Liver (tissue), 9 donors: ENCODE data around the gene BCL2. TPM values are rescaled to one million over a fixed set of nuclear protein-coding genes. Genes with fewer than 3 reads are reported as not detected.

ENCODE experiments used
- DNase-seq: peaks from one replicate; pipeline ENCODE4 v3.0.0-alpha.2; 2017; ENCODE audit warnings: low spot score
- H3K27ac ChIP-seq, 2 donors: one replicate each; pipeline ENCODE4 v1.7.0; 2013; ENCODE audit warnings: inconsistent platforms in 2 of 2, low read length in 2 of 2, control low read depth in 1 of 2, low read depth in 1 of 2, mild to moderate bottlenecking in 1 of 2
- H3K27me3 ChIP-seq, 4 donors: one replicate each; pipeline versions ENCODE4 v1.6.1 to v1.7.0; 2013; ENCODE audit warnings: low read length in 3 of 4, inconsistent platforms in 1 of 4, mild to moderate bottlenecking in 1 of 4, moderate library complexity in 1 of 4; ENCODE audit not compliant: control insufficient read depth in 4 of 4, insufficient read depth in 4 of 4
- H3K36me3 ChIP-seq, 4 donors: one replicate each; pipeline versions ENCODE4 v1.6.1 to v1.7.0; 2013; ENCODE audit warnings: low read length in 3 of 4, mild to moderate bottlenecking in 3 of 4, low read depth in 1 of 4, moderate library complexity in 1 of 4; ENCODE audit not compliant: control insufficient read depth in 4 of 4, insufficient read depth in 3 of 4
- H3K4me1 ChIP-seq, 4 donors: one replicate each; pipeline versions ENCODE4 v1.6.1 to v1.7.0; 2013; ENCODE audit warnings: low read length in 3 of 4, mild to moderate bottlenecking in 3 of 4, moderate library complexity in 1 of 4; ENCODE audit not compliant: control insufficient read depth in 4 of 4, insufficient read depth in 4 of 4
- H3K4me3 ChIP-seq, 3 donors: one replicate each; pipeline versions ENCODE4 v1.6.1 to v1.7.0; 2013; ENCODE audit warnings: low read length in 3 of 3, control low read depth in 1 of 3, low read depth in 1 of 3, mild to moderate bottlenecking in 1 of 3
- H3K9ac ChIP-seq, 2 donors: one replicate each; pipeline ENCODE4 v1.7.0; 2013; ENCODE audit warnings: low read length in 2 of 2, mild to moderate bottlenecking in 2 of 2, moderate library complexity in 2 of 2, control low read depth in 1 of 2, low read depth in 1 of 2
- H3K9me3 ChIP-seq, 4 donors: one replicate each; pipeline versions ENCODE4 v1.6.1 to v1.7.0; 2013; ENCODE audit warnings: low read length in 3 of 4; ENCODE audit not compliant: control insufficient read depth in 4 of 4
- ATF3 ChIP-seq: IDR thresholded peaks from 2 replicates; pipeline ENCODE4 v1.6.1; 2016; ENCODE audit warnings: antibody characterized with exemption
- CTCF ChIP-seq: fragments of 150-350 bp; IDR thresholded peaks from 2 replicates; pipeline ENCODE4 v1.5.1; 2017; ENCODE audit warnings: improper control_type of control experiment, low read depth, low read length; ENCODE audit not compliant: missing input control
- EGR1 ChIP-seq, 2 donors: IDR thresholded peaks; 2 replicates each; pipeline ENCODE4 v1.6.1; 2016 to 2018; ENCODE audit warnings: antibody characterized with exemption in 2 of 2, low read depth in 2 of 2
- FOXA1 ChIP-seq: IDR thresholded peaks from 2 replicates; pipeline ENCODE4 v1.6.1; 2016; ENCODE audit warnings: antibody characterized with exemption
- FOXA2 ChIP-seq: IDR thresholded peaks from 2 replicates; pipeline ENCODE4 v1.6.1; 2016; ENCODE audit warnings: antibody characterized with exemption
- HNF4A ChIP-seq, 2 donors: conservative IDR thresholded peaks; 2 replicates each; pipeline ENCODE4 v1.6.1; 2016; ENCODE audit warnings: antibody characterized with exemption in 2 of 2, mild to moderate bottlenecking in 2 of 2
- HNF4G ChIP-seq: IDR thresholded peaks from 2 replicates; pipeline ENCODE4 v1.6.1; 2016; ENCODE audit warnings: antibody characterized with exemption
- JUND ChIP-seq, 2 donors: IDR thresholded peaks; 2 replicates each; pipeline ENCODE4 v1.6.1; 2016; ENCODE audit warnings: antibody characterized with exemption in 2 of 2
- RAD21 ChIP-seq, 2 donors: IDR thresholded peaks; 2 replicates each; pipeline ENCODE4 v1.6.1; 2016; ENCODE audit warnings: antibody characterized with exemption in 2 of 2, mild to moderate bottlenecking in 2 of 2
- REST ChIP-seq: IDR thresholded peaks from 2 replicates; pipeline ENCODE4 v1.6.1; 2016; ENCODE audit warnings: antibody characterized with exemption, mild to moderate bottlenecking
- RXRA ChIP-seq, 2 donors: IDR thresholded peaks; 2 replicates each; pipeline ENCODE4 v1.6.1; 2017 to 2018; ENCODE audit warnings: antibody characterized with exemption in 2 of 2, mild to moderate bottlenecking in 1 of 2
- SP1 ChIP-seq: IDR thresholded peaks from 2 replicates; pipeline ENCODE4 v1.6.1; 2018; ENCODE audit warnings: antibody characterized with exemption, mild to moderate bottlenecking
- TAF1 ChIP-seq: conservative IDR thresholded peaks from 2 replicates; pipeline ENCODE4 v1.6.1; 2016; ENCODE audit warnings: antibody characterized with exemption, mild to moderate bottlenecking
- YY1 ChIP-seq: IDR thresholded peaks from 2 replicates; pipeline ENCODE4 v1.6.1; 2016; ENCODE audit warnings: antibody characterized with exemption, mild to moderate bottlenecking
- ZBTB33 ChIP-seq: IDR thresholded peaks from 2 replicates; pipeline ENCODE4 v1.6.1; 2016; ENCODE audit warnings: antibody characterized with exemption
- WGBS: extraction: QIAGEN DNeasy Blood & Tissue Kit; methylation state at CpG from one replicate; pipeline ENCODE4 v1.1.7; 2013; 5-methylcytosine and 5-hydroxymethylcytosine counted together
- polyA plus RNA-seq, 2 donors: library from polyadenylated mRNA; stranded (reverse) in 1 of 2; unstranded in 1 of 2; fragments of 200-250 nt in 1 of 2; fragments of >200 nt in 1 of 2; fragmentation: Nextera tagmentation in 1 of 2; extraction: Ambion mirVana in 1 of 2; gene quantifications; one replicate each; pipeline versions ENCODE4 v1.2.1 to v1.2.3, GENCODE V29; 2013 to 2015
- total RNA-seq, 2 donors: library from RNA; depleted of rRNA; stranded (reverse); fragments of >200 nt; gene quantifications; one replicate each; pipeline ENCODE4 v1.2.3, GENCODE V29; 2014
- donor health status: healthy.
- donor health status: healthy.
- donor health status: healthy.
- donor health status: healthy.
- donor health status: healthy.

BCL2 gene
- total and polyA plus RNA-seq, 4 donors = 0.40 to 3.9 (median 1.4) TPM

GRCh38 chr18:63155910-63156773 is 163.4 kb downstream of the BCL2 start:
- no peaks in the 10 kb centered on the region for H3K36me3 ChIP-seq
- peaks cover 0 to 10% (median 5%) of the 10 kb centered on the region in 4 donors for H3K4me1 ChIP-seq
- H3K27ac ChIP-seq = no peak overlapping the region
- H3K27me3 ChIP-seq = no peaks in the 10 kb centered on the region
- H3K9me3 ChIP-seq = no peaks in the 10 kb centered on the region
- WGBS = 64% methylated on average over 14 of the region's 14 CpGs
- no peak overlapping the region for H3K4me3 ChIP-seq
- no peak overlapping the region for H3K9ac ChIP-seq
- DNase-seq = no peak
- TF ChIP-seq CTCF = no peak
- no peak for TF ChIP-seq HNF4A (conservative IDR thresholded peaks at IDR 0.05)
- no peak for TF ChIP-seq EGR1 (IDR thresholded peaks at IDR 0.05; ENCODE audit: low read depth in 2 of 2)
- no peak for TF ChIP-seq FOXA2
- no peak for TF ChIP-seq ZBTB33
- TF ChIP-seq ATF3 = no peak
- no peak for TF ChIP-seq RAD21 (IDR thresholded peaks at IDR 0.05)
- TF ChIP-seq RXRA (IDR thresholded peaks at IDR 0.05) = no peak
- TF ChIP-seq YY1 = no peak
- no peak for TF ChIP-seq REST
- TF ChIP-seq TAF1 = no peak
- TF ChIP-seq JUND (IDR thresholded peaks at IDR 0.05) = no peak
- no peak for TF ChIP-seq HNF4G
- TF ChIP-seq SP1 = no peak
- TF ChIP-seq FOXA1 = no peak
